Measurements from ENCODE around the gene GABRD.
A peak's percentile ranks its signal among the peaks of the same experiment; 100 is the strongest.

GABRD gene

DNA sequence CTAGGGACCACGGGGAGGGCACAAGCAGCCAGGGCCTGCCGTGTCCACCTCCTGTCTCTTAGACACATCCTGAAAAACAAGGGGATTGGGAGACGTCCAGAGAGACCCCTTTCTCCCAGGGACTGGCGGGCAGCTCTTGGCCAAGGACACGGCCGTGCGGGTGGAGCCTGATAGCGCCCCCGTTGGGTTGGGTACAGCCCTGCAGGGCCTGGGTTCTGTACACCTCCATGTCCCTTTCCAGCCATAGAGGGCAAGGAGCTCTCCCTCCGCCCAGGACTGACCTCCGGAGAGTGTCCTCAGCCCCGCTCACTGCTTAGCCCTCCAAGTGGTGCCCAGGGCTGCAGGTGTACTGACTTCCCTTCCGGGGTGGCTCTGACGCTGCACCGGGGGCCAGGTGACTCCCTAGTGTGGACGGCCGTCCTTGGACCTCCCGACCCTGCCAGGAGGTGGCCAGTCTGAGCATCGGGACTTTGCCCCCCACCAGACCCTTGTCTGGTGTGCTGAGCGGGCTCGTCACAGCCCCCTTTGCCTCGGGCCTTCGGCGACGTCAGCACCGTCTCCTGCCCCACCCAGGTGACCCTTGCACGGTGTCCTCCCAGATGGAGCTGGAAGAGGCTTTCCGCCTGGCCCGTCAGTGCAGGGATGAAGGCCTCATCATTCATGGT, 36.9 kb downstream of the GABRD start:
- DNase-seq = no peak

GRCh38 chr1:2056955-2057590, 37.9 kb downstream of the GABRD start:
- DNase-seq = no peak

DNA sequence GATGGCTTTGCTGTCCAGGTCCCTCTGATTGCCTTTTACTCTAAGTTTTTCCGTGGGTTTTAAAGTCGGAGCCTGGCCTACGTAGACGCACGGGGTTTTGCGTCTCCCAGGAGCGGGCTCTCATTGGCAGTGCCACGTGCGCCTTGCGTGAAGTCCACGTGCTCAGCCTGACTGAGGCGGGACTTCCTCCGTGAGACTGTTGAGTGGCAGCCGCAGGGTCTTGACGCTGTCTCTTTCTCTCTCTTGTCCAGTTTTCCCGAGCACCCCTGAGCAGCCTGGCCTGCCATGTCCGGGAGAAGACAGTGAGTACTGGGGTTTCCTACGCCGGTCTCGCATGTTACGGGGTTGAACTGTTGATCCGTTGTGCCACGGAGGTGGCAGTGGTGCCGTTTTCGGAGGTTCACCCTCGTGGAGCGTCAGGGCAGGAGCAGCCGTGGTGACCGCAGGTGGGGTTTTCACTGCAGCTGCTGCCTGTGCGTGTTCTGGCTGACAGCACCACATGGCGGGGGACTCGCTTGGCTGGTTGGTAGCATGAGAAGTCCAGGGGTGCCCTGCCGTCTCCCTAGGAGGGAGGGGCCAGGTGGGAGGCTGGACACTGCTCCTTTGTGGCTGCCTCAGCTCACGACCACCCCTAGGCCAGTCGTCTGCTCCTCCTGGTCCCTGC, 40.3 kb downstream of the GABRD start:
- no peak for DNase-seq

- no peak for DNase-seq
These were observed 40.9 kb downstream of the GABRD start for GRCh38 chr1:2060072-2060471.

DNA sequence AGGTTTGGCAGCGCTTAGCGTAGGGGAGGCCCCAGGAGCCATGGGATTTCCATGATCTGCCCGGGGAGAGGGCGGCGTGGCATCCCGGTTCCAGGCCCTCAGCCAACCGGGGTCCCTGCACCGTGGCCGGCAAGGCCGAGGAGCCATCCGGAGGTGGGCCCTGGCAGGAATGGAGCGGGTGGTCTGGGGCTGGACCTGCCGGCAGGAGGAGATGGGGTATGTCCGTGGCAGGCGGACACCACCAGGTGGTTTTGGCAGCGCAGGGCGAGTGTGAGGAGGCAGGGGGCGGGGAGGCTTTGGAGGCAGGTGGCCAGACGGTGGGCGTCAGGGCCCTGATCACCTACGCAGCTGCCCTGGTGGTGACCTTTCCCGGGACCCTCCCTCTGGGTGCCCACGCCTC, 41.4 kb downstream of the GABRD start:
- DNase-seq = no peak

DNA sequence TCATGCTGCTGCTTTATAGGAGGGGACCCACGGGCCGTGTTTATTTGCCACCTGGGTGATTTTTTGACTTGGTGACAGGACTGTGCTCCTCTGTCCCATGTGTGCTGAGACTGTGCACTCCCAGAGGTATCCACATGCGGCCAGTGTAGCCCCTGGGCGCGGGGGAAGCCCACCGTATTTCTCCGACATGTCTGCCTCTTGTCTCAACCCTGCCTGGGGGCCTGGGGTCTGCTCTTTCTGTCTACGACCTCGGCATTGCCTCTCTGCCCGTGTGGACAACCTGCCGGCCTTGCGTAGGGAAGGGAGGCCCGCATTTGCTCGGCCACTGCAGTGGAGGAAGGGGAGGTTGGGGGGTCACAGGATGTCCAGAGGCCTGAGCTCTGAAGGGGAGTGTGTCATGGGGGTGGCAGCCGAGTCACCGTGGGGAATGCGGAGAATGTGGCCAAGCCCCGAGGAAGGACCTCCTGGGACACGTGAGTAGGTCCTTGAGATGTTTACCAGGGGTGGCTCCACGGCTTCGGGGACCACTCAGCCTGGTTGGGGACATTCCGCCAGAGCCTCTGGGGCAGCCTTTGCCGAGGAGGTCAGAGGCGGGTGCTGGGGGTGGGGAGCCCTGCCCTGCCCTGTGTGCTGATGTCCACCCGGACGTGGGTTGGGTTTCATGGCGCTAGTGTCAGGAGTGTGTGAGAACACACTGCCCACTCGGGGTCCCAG, 42.1 kb downstream of the GABRD start:
- DNase-seq = no peak

GRCh38 chr1:2065699-2066098, 46.6 kb downstream of the GABRD start:
- DNase-seq = no peak

- DNase-seq = no peak
These were observed 48.2 kb downstream of the GABRD start for GRCh38 chr1:2067393-2067792.

DNA sequence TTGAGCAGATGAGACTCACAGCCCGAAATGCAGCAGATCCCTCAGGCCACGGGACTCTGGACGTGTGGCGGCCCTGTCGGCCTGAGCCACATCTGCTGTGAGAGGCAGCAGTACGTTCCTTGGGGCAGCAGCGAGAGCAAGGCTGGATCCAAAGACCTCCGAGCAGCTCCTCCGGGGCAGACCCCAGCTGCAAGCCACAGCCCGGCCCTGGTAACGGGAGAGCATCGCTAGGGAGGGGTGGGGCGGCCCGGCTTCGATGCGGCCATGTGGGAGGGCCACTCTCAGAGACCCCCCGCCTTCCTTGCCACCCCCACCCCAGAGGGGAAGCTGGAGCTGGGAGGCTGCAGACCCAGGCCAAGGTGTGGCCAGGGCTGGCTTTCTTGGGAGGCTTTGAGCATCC, 48.8 kb downstream of the GABRD start:
- DNase-seq = no peak

- DNase-seq = no peak
These were observed 49.8 kb downstream of the GABRD start for GRCh38 chr1:2068951-2069350.

- no peak for DNase-seq
These were observed 50.9 kb downstream of the GABRD start for GRCh38 chr1:2070016-2070415.

DNA sequence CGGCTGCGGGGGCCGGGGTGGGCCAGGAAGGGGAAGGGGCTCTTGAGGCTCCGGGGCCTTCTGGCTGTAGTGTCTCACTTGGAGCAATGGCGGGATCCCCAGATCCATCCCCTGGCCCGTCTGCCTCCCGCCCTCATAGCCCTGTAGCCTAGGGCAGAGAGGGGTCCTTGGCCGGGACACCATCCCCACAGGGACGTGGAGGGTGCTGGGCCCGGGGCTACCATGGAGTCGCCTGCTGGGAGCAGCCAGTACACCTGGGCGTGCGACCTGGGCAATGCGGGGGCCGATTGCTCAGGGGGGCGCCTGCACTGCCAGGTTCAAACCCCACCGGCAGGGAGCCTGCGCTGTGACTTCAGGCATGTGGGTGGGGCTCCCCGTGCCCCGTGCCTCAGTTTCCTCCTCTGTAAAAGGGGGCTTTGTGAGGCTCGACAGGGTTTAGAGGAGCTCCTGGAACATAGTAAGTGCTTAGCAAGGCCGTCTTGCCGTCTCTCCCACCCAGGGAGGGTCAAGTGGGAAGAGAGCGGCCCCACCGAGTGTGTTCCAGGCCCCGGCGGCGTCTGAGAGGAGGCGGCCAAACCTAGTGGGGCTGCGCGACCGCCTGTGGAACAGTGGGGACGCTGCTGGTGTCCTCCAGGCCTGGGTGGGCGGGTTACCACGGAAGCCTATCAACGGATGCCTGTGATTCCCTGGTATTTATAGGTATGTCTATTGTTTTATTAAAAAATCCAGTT, 51.8 kb downstream of the GABRD start:
- DNase-seq = no peak

GRCh38 chr1:2072109-2072806, 53.1 kb downstream of the GABRD start:
- DNase-seq = no peak

DNA sequence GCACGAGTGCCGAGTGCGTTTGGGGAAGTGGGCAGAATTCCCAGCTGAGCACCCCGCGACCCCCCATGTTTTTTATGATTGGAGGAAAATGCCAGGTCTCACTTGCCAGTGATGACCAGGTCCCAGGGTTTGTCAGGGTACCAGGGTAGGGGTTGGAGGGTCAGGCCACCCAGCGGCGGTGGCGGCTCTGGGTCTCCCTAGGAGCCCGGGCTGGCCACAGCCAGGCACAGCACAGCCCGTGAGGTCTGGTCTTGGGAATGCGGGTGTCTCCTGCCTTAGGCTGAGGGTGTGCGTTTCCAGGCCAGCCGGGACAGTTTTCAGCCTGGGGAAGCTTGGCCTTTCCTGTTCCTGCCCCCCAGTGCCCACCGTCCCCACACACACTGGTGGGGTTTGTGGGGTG, 53.7 kb downstream of the GABRD start:
- DNase-seq = no peak

GRCh38 chr1:2073382-2074230, 54.5 kb downstream of the GABRD start:
- DNase-seq = peak; percentile 74

DNA sequence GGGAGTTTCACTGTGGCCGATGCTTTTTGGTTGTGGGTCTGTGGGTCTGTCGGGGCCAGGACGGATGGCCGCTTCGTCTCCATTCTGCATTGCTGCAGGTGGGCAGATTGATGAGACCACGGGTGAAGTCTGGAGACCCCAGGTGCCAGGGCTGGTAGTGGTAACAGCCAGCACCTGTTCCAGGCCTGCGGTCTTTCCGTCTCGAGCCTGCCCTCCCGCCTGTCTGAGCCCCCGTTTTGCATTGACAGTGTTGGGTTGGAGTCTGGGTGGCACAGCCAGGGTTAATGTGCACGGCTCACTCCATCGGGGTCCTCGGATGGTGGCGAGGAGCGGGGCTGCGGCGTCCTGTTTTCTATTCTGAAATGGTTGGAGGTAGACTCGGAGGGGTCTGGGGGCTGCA, 55.3 kb downstream of the GABRD start:
- DNase-seq = no peak

DNA sequence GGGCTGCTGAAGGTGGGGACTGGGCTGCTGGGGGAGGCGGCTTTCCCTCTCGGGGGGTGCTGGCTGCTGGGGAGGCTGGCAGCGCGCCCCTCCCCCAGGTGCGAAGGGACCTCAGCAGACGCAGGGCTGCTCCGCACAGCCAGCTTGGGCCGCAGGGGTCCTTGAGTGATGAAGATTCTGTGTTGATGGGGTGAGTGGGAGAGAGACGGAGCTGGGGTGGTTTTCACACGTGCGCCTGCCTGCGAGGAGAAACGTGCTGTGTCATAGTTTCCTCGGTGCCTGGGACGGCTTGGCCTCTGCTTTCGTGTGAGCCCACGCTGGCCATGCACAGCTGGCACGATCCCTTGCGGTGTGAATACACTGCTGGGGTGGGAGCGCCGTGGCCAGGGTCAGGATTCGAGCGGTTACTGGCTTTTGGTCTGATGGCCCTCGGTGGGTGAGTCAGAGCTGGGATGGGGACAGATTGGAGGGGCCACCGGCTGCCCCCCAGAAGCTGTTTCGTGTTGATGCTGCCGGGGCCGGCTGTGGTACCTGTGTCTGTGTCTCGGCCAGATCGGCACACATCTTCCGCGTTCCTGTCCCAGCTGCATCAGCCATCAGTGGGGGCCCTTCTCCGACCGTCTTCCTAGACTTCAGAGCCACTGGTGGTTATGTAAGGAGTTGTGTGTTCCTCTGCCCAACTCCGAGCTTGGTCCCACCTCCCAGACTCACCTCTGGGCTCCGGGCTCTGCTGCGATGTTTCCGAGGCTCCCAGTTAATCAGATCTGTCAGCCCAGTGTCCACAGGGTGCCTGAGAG, 56.0 kb downstream of the GABRD start:
- DNase-seq = no peak

GRCh38 chr1:2076826-2077225, 57.7 kb downstream of the GABRD start:
- no peak for DNase-seq

DNA sequence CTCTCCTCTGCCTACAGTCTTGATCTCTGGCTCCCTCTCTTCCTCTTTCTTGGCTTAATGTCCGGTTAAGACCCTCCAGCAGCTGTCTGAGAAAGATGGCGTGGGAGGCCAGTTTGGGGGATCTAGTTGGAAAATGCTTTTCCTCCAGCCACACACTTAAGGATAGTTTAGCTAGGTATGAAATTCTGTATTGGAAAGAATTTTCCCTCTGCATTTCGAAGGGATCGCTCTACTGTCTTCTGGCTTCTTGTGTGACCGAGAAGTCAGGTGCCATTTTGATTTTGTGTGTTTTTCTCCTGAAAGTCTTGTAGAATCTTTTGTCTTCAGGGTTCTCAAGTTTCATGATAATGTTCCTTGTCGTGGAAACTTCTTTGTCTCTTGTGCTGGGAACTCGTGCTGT, 59.0 kb downstream of the GABRD start:
- no peak for DNase-seq

- no peak for DNase-seq
These were observed 60.4 kb downstream of the GABRD start for GRCh38 chr1:2079396-2080085.
